Mesodermal cell (in vitro differentiated cells): ENCODE results near the gene IQCN.
A peak's percentile ranks its signal among the peaks of the same experiment; 100 is the strongest.

Source experiments
- H3K27ac ChIP-seq: 2 replicates; pipeline ENCODE4 v1.7.0; 2013; ENCODE audit warnings: mild to moderate bottlenecking, low read depth, low read length, moderate library complexity; ENCODE audit not compliant: severe bottlenecking
- H3K36me3 ChIP-seq: 2 replicates; pipeline ENCODE4 v1.7.1; 2013; ENCODE audit warnings: mild to moderate bottlenecking, low read length, moderate library complexity; ENCODE audit not compliant: control insufficient read depth, insufficient read depth
- H3K4me1 ChIP-seq: one replicate; pipeline ENCODE4 v1.7.1; 2013; ENCODE audit warnings: mild to moderate bottlenecking, low read length; ENCODE audit not compliant: insufficient read depth, control insufficient read depth, poor library complexity, severe bottlenecking
- H3K4me3 ChIP-seq: 2 replicates; pipeline ENCODE4 v1.7.0; 2013; ENCODE audit warnings: low read length, control low read depth, mild to moderate bottlenecking; ENCODE audit not compliant: insufficient read depth, poor library complexity, severe bottlenecking; ENCODE audit errors: extremely low read depth
- H3K9me3 ChIP-seq: 2 replicates; pipeline ENCODE4 v1.7.1; 2013; ENCODE audit warnings: mild to moderate bottlenecking, low read length, moderate library complexity; ENCODE audit not compliant: control insufficient read depth
- WGBS, 2 experiments: methylation state at CpG; one replicate each; pipeline ENCODE4 v1.1.5; 2013; ENCODE audit warnings: missing lambda C conversion rate in 2 of 2; ENCODE audit not compliant: insufficient coverage in 2 of 2; 5-methylcytosine and 5-hydroxymethylcytosine counted together

IQCN gene

DNA sequence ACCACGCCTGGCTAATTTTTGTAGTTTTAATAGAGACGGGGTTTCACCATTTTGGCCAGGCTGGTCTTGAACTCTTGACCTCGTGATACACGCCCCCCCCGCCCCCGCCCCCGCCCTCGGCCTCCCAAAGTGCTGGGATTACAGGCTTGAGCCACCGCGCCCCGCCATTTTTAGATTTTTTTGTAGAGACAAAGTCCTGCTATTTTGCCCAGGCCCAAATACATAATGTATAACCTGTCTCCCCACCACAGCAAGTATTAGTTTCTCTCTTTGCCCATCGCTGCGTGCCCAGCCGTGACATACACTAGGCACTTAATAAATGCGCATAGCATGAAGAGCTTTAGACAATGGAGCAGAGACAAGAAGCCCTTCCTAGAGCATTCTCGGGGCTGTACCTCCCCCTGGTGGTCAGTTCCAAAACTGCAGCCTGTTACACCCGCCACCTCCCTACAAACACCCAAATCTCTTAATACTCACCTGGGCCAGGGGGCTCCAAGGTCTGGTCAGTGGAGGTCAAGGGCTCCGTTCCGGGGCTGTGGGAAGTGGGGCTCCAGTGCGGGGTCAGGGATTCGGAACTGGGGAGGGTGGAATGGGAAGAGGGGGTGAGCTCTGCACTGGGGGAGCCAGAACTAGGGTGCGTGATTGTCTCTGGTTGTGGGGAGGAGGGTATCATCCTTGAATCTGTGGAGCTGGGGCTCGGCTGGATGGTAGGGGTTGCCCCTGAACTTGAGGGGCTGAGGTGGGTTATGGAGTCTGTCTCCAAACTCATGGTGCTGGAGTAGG, 22.5 kb downstream of the IQCN start:
- WGBS, 2 experiments: 14 to 30% methylated on average over 12 to 14 of the region's 23 CpGs
- Histone ChIP-seq H3K27ac (no peak overlapping the region), H3K4me1 (no peaks in the 10 kb centered on the region), H3K9me3 (no peaks in the 10 kb centered on the region), H3K4me3 (no peak overlapping the region), H3K36me3 (no peaks in the 10 kb centered on the region)

DNA sequence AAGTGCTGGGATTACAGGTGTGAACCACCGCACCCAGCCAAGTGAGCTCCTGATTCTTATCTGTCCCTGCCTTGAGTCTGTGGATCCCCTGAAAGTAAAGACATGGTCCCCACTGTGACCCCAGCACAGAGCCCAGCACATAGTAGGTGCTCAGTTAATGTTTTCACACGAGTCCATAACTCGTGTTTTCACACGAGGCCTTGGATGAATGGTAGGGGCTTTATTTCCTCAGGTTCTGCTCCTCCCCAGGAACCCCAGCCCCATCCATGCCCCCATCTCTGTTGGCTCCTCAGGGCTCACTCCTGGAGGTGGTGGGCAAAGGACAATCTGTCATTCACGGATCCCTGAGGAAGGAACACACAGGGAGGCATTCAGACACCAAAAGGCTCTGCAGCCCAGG, 24.4 kb downstream of the IQCN start:
- H3K4me3 ChIP-seq: no peak overlapping the region
- no peaks in the 10 kb centered on the region for H3K9me3 ChIP-seq
- H3K4me1 ChIP-seq: no peaks in the 10 kb centered on the region
- no peaks in the 10 kb centered on the region for H3K36me3 ChIP-seq
- 89 to 100% methylated on average over 1 to 2 of the region's 5 CpGs for WGBS, 2 experiments
- no peak overlapping the region for H3K27ac ChIP-seq

DNA sequence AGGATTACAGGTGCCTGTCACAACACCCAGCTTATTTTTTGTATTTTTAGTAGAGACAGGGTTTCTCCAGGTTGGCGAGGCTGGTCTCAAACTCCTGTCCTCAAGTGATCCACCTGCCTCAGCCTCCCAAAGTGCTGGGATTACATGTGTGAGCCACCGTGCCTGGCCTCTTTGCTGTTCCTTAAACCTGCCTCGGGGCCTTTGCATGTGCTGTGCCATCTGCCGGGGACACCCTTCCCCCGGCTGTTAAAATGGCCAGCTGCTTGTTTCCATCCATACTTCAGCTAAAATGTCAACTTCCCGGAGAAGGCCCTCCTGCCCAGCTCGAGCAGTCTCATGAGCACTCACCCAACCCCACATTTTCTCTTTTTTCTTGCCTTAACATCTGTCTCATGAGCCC, 29.0 kb downstream of the IQCN start:
- Histone ChIP-seq H3K4me3 (no peak overlapping the region), H3K4me1 (no peaks in the 10 kb centered on the region), H3K36me3 (no peaks in the 10 kb centered on the region), H3K9me3 (no peaks in the 10 kb centered on the region), H3K27ac (no peak overlapping the region)
- WGBS, 2 experiments: 62 to 70% methylated on average over 6 to 7 of the region's 7 CpGs

DNA sequence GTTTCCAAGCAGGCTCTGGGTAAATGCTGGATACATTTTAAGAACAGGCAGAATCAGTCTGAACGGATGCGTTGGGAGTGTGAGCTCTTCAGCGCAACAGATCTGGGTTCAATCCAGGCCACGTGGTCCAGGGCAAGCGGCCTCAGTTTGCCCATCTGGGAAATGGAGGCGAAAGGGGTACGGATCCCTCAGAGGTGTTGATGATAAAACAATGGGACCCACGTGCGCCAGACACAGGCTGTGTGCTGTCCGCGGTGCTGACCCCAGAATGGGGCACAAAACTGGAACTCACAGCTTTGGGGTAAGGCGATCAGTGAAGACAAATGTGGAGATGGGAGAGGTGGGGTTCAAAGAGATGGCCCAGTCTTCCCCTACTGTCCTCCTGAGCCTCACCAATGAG, 34.9 kb downstream of the IQCN start:
- WGBS, 2 experiments: 39 to 40% methylated on average over 11 to 12 of the region's 12 CpGs

DNA sequence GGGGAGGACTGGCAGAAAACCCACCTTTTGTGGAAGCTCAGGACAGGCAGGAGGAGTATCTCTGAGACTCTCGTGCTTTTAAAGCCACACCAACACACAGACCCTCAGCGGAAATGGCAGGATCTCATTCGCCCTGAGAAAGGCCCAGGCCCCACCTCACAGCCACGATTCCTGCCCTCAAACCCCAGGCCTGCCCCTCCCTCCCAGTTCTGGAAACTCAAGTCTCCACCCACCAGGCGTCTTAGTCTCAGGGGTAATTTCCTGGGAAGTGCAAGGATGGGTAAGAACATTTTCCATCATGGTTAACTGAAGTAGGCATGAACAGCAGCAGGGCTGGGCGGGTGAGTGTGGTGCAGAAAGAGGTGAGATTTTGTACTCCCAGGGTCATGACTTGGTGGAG, 40.1 kb downstream of the IQCN start:
- Histone ChIP-seq H3K27ac (no peak overlapping the region), H3K9me3 (no peaks in the 10 kb centered on the region), H3K36me3 (no peaks in the 10 kb centered on the region), H3K4me3 (no peak overlapping the region), H3K4me1 (peaks cover 8% of the 10 kb centered on the region)
- WGBS, 2 experiments: 27 to 49% methylated on average over 3 of the region's 6 CpGs

More for the DNA sequence above, 34.9 kb downstream of the IQCN start:
- Histone ChIP-seq H3K4me3 (no peak overlapping the region), H3K9me3 (no peaks in the 10 kb centered on the region), H3K27ac (no peak overlapping the region), H3K4me1 (no peaks in the 10 kb centered on the region), H3K36me3 (no peaks in the 10 kb centered on the region)

DNA sequence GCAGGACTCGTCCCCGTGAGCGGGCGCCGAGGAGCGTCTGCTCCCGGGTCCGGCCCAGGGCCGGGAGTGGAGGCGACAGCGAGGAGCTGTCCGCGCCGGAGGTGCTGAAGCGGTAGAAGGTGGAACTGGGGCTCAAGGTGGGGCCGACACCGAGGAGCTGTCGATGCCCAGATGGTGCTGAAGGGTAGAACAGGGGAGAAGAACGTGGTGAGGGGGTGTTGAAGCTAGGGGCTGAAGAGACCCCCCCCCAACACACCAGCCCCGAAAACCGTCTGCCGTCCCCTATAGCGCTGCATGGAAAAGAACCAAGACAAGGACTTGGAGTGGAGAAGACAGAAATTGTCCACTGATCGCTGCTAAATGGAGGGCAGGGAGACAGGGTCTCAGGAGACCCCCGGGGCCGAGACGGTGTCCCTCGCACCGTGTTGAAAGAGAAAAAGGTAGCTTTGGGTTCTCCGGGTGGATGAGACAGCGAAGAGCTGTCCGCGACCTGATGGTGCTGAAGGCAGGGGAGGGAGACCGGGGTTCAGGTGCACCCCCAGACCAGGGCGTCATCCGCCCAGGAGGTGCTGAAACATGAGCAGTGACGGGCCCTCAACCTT, 40.9 kb downstream of the IQCN start:
- Histone ChIP-seq H3K9me3 (no peaks in the 10 kb centered on the region), H3K4me3 (peak overlapping the region; percentile 23), H3K36me3 (no peaks in the 10 kb centered on the region), H3K27ac (peak overlapping the region; percentile 29), H3K4me1 (peaks cover 8% of the 10 kb centered on the region)
- WGBS, 2 experiments: 15 to 18% methylated on average over 25 to 27 of the region's 37 CpGs

DNA sequence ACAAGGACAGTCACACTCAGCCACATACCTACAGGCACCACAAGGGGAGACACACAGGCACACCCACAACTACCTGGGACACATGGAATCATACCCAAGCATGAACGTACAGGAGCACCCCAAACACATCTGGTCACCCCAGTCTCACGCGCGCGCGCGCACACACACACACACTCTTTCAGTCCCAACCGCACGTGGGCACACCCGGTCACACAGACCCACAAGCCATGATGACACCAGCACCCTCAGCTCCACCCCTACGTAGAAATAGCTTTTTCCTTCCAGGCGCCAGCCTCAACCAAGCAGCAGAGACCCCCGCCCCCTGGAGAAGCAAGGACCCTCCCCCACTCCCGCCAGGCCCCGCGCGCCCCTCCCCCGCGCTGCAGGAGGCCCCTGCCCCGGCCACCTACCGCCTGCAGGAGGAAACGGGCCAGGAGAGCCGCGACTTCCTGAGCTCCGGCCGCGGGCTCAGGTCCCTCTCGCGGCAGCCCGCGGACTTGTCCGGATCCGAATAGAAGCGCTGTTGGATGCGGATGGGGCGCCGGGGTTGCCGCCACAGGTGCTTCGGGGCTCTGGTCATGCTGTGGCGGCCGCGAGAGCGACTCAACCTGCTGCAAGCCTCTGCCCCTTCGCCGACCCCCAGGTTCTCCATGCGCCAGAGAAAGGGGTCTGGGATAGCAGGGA, 41.6 kb downstream of the IQCN start:
- 3 to 4% methylated on average over 32 to 36 of the region's 46 CpGs for WGBS, 2 experiments
- Histone ChIP-seq H3K27ac (peak overlapping the region; percentile 29), H3K4me1 (peaks cover 8% of the 10 kb centered on the region), H3K4me3 (peak overlapping the region; percentile 23), H3K9me3 (no peaks in the 10 kb centered on the region), H3K36me3 (no peaks in the 10 kb centered on the region)

DNA sequence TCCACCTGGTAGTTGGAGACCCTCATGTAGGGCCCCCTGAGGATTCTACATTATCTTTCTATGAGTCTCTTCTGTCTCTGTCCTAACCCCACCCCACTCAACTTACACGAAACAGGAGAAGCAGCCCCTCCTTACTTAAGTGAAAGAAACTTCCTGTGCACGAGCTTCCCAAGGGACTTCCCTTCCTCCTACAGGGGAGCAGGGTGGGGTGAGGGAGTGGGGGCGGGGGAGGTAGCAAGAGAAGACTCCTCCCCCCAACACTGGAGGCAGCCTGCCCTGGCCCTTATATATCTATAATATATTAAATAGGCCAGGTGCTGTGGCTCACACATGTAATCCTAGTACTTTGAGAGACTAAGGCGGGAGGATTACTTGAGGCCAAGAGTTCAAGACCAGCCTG, 42.5 kb downstream of the IQCN start:
- Histone ChIP-seq H3K36me3 (no peaks in the 10 kb centered on the region), H3K4me3 (no peak overlapping the region), H3K4me1 (peaks cover 8% of the 10 kb centered on the region), H3K27ac (no peak overlapping the region), H3K9me3 (no peaks in the 10 kb centered on the region)
- WGBS, 2 experiments: 43 to 86% methylated on average over 1 of the region's 4 CpGs

DNA sequence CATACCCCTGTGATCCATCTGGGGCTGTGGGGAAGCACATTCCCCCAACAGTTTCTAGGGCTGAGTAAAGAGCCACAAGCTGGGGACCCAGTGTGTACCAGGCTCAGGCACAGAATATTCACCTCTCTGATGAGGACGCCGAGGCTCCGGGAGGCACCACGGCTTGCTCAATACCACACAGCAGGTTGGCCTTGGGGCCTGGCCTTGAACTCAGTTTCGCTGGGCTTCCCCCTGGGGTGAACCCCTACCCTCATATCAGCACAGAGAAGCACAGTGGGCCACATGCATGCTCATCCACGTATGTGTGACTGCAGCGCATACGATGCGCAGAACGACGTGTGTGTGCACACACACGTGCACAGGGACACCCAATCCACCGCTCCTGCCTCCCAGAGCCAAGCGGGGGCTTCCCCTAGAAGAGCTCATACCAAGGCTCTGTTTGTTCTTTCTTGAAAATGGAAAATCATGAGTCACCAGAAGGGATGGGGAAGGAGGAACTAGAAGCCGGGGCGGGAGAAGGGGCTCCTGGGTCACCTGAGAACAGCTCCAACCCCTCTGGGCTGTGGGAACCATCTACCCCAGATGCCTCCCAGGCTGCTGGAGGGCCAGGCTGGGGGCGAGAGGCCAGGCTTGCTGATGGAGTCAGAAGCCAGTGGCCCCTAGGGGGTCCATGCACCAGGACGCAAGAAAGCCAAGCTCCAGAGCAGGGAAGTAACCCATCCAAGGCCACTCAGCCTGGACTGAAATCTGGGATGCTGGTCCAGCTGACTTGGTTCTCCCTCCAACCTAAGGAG, 43.1 kb downstream of the IQCN start:
- no peaks in the 10 kb centered on the region for H3K9me3 ChIP-seq
- WGBS, 2 experiments: 71 to 76% methylated on average over 14 to 18 of the region's 18 CpGs
- no peaks in the 10 kb centered on the region for H3K36me3 ChIP-seq
- no peak overlapping the region for H3K27ac ChIP-seq
- peaks cover 11% of the 10 kb centered on the region for H3K4me1 ChIP-seq
- H3K4me3 ChIP-seq: no peak overlapping the region

DNA sequence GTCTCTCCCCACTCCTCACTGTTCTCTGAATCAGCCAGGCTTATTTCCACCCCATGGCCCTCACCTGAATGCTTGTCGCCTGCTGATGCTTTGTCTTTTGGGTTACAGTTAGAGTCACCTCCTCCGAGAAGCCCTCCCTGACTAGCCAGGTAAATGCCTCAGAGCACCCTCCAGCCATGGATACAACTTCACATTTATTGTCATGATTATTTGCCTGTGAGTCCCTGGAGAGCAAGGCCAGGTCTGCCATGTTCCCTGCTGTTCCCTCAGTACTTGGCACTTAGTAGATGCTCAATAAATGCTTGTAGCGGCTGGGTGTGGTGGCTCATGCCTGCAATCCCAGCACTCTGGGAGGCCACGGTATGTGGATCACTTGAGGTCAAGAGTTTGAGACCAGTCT, 44.3 kb downstream of the IQCN start:
- Histone ChIP-seq H3K4me1 (peaks cover 15% of the 10 kb centered on the region), H3K27ac (no peak overlapping the region), H3K4me3 (no peak overlapping the region), H3K9me3 (no peaks in the 10 kb centered on the region), H3K36me3 (no peaks in the 10 kb centered on the region)
- WGBS, 2 experiments: 84% methylated on average over 3 of the region's 4 CpGs
